WTC11 (cell line): ENCODE measurements around the gene YOD1.

ENCODE experiments used
- ETV6 ChIP-seq: sonication (generic); formaldehyde crosslinking; IDR thresholded peaks from 2 replicates; pipeline ENCODE4 v1.8.1; 2022; ENCODE audit warnings: mild to moderate bottlenecking, missing genetic modification reagents
- FOXK1 ChIP-seq: sonication (generic); formaldehyde crosslinking; IDR thresholded peaks from 2 replicates; pipeline ENCODE4 v1.8.0; 2022; ENCODE audit warnings: mild to moderate bottlenecking, moderate library complexity, missing genetic modification reagents
- GABPB1 ChIP-seq: sonication (generic); formaldehyde crosslinking; IDR thresholded peaks from 2 replicates; pipeline ENCODE4 v1.8.1; 2023; ENCODE audit warnings: mild to moderate bottlenecking, missing genetic modification reagents
- NR2C2 ChIP-seq: sonication (generic); formaldehyde crosslinking; IDR thresholded peaks from 2 replicates; pipeline ENCODE4 v1.8.0; 2022; ENCODE audit warnings: mild to moderate bottlenecking, missing genetic modification reagents
- SP1 ChIP-seq: sonication (generic); formaldehyde crosslinking; conservative IDR thresholded peaks from 2 replicates; pipeline ENCODE4 v1.8.1; 2022; ENCODE audit warnings: missing genetic modification reagents
- TF ChIP-seq, protein P1 (sequence below): sonication (generic); formaldehyde crosslinking; IDR thresholded peaks from 2 replicates; pipeline ENCODE4 v1.8.1; 2023; ENCODE audit warnings: mild to moderate bottlenecking, missing genetic modification reagents, borderline replicate concordance
- TF ChIP-seq, protein P2 (sequence below): sonication (generic); formaldehyde crosslinking; IDR thresholded peaks from 2 replicates; pipeline ENCODE4 v1.8.1; 2023; ENCODE audit warnings: mild to moderate bottlenecking, missing genetic modification reagents, moderate library complexity
- TF ChIP-seq, protein P3 (sequence below): fragments of 200-600 bp; IDR thresholded peaks from 2 replicates; pipeline ENCODE4 v1.8.0; 2022; ENCODE audit warnings: antibody characterized with exemption
- TF ChIP-seq, protein P4 (sequence below): fragments of 250-450 bp; sonication (Bioruptor Pico); conservative IDR thresholded peaks from 2 replicates; pipeline ENCODE4 v1.9.0; 2021; ENCODE audit warnings: mild to moderate bottlenecking
- TF ChIP-seq, protein P5 (sequence below): sonication (generic); formaldehyde crosslinking; conservative IDR thresholded peaks from 2 replicates; pipeline ENCODE4 v1.8.1; 2022; ENCODE audit warnings: mild to moderate bottlenecking, missing genetic modification reagents
- TF ChIP-seq, protein P6 (sequence below): sonication (generic); formaldehyde crosslinking; IDR thresholded peaks from 2 replicates; pipeline ENCODE4 v1.8.0; 2022; ENCODE audit warnings: mild to moderate bottlenecking, missing genetic modification reagents

DNA sequence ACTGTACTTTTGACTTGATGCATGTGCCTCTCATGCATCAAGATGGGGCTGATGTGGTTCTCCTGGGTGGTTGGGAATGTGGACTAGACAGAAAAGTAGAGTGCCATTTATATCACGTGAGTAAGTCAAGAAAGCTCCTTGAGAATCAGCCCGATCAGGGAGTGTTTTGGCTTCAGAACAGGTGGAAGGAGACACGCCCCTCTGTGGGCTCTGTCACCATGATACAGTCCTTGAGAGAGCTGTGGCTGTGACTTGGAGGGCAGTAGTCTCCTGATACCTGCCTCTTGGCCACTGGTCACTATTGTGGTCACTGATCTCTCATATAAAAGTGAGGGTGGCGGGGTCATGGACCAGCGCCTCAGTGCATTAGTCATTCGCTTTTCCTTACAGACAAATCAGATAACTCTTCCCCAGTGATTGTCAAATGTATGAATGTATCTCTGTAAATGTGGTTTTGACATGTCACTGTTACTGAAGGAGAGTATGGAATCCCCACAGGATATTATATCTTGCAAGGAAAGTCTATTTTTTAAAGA is 28.8 kb upstream of the YOD1 start:
- TF ChIP-seq, protein P1, sequence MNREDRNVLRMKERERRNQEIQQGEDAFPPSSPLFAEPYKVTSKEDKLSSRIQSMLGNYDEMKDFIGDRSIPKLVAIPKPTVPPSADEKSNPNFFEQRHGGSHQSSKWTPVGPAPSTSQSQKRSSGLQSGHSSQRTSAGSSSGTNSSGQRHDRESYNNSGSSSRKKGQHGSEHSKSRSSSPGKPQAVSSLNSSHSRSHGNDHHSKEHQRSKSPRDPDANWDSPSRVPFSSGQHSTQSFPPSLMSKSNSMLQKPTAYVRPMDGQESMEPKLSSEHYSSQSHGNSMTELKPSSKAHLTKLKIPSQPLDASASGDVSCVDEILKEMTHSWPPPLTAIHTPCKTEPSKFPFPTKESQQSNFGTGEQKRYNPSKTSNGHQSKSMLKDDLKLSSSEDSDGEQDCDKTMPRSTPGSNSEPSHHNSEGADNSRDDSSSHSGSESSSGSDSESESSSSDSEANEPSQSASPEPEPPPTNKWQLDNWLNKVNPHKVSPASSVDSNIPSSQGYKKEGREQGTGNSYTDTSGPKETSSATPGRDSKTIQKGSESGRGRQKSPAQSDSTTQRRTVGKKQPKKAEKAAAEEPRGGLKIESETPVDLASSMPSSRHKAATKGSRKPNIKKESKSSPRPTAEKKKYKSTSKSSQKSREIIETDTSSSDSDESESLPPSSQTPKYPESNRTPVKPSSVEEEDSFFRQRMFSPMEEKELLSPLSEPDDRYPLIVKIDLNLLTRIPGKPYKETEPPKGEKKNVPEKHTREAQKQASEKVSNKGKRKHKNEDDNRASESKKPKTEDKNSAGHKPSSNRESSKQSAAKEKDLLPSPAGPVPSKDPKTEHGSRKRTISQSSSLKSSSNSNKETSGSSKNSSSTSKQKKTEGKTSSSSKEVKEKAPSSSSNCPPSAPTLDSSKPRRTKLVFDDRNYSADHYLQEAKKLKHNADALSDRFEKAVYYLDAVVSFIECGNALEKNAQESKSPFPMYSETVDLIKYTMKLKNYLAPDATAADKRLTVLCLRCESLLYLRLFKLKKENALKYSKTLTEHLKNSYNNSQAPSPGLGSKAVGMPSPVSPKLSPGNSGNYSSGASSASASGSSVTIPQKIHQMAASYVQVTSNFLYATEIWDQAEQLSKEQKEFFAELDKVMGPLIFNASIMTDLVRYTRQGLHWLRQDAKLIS (CRISPR knock-in tag): no peak
- TF ChIP-seq, protein P2, sequence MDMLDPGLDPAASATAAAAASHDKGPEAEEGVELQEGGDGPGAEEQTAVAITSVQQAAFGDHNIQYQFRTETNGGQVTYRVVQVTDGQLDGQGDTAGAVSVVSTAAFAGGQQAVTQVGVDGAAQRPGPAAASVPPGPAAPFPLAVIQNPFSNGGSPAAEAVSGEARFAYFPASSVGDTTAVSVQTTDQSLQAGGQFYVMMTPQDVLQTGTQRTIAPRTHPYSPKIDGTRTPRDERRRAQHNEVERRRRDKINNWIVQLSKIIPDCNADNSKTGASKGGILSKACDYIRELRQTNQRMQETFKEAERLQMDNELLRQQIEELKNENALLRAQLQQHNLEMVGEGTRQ (CRISPR knock-in tag): no peak
- TF ChIP-seq, protein P3, sequence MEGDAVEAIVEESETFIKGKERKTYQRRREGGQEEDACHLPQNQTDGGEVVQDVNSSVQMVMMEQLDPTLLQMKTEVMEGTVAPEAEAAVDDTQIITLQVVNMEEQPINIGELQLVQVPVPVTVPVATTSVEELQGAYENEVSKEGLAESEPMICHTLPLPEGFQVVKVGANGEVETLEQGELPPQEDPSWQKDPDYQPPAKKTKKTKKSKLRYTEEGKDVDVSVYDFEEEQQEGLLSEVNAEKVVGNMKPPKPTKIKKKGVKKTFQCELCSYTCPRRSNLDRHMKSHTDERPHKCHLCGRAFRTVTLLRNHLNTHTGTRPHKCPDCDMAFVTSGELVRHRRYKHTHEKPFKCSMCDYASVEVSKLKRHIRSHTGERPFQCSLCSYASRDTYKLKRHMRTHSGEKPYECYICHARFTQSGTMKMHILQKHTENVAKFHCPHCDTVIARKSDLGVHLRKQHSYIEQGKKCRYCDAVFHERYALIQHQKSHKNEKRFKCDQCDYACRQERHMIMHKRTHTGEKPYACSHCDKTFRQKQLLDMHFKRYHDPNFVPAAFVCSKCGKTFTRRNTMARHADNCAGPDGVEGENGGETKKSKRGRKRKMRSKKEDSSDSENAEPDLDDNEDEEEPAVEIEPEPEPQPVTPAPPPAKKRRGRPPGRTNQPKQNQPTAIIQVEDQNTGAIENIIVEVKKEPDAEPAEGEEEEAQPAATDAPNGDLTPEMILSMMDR: no peak
- no peak for TF ChIP-seq FOXK1 (CRISPR knock-in tag)
- no peak for TF ChIP-seq SP1 (CRISPR knock-in tag)
- no peak for TF ChIP-seq NR2C2 (CRISPR knock-in tag)
- TF ChIP-seq, protein P4, sequence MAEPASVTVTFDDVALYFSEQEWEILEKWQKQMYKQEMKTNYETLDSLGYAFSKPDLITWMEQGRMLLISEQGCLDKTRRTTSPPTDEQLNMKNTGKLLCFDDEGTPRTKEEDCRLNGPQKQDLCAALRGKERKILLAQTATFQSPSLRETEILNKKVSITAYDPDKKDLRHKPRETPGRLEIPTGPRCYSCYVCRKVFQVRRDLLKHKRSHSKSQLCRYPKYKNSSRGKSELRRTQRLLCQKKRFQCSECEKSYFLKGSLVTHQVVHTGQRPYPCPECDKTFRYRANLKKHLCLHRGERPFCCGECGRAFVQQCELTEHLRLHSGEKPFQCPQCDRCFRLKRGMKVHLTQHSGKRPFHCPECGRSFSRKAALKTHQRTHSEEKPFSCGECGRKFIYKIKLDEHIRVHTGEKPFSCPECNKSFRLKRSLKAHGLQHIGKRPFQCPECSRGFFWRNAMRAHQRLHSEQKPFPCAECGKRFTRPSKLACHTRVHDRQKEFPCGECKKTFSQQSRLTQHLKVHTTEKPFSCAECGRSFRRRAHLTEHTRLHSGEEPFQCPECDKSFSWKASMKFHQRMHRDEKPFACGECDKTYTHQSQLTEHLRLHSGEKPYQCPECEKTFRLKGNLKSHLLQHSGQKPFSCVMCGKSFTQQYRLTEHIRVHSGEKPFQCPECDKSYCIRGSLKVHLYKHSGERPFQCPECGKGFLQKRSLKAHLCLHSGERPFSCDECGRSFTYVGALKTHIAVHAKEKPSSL (CRISPR knock-in tag): no peak
- TF ChIP-seq GABPB1: no peak
- TF ChIP-seq ETV6: no peak
- TF ChIP-seq, protein P5, sequence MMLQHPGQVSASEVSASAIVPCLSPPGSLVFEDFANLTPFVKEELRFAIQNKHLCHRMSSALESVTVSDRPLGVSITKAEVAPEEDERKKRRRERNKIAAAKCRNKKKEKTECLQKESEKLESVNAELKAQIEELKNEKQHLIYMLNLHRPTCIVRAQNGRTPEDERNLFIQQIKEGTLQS (CRISPR knock-in tag): no peak
- TF ChIP-seq, protein P6, sequence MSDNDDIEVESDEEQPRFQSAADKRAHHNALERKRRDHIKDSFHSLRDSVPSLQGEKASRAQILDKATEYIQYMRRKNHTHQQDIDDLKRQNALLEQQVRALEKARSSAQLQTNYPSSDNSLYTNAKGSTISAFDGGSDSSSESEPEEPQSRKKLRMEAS (CRISPR knock-in tag): no peak
